Adrenal gland (tissue), 5 donors: Measurements from ENCODE around the gene ZDHHC18.

ENCODE experiments used
- CTCF ChIP-seq, 6 experiments: fragments of 450-650 bp in 4 of 6; fragments of 200-600 bp in 2 of 6; sonication (generic) in 1 of 6; IDR thresholded peaks; 1 replicate in 5 of 6; 2 replicates in 1 of 6; pipeline versions ENCODE4 v1.5.1 to v1.8.0; 2016 to 2021; ENCODE audit warnings: antibody characterized with exemption in 6 of 6, mild to moderate bottlenecking in 2 of 6, moderate library complexity in 1 of 6
- POLR2A ChIP-seq, 2 donors: fragments of 450-650 bp; IDR thresholded peaks; one replicate each; pipeline ENCODE4 v1.6.1; 2017; ENCODE audit warnings: antibody characterized with exemption in 2 of 2, mild to moderate bottlenecking in 2 of 2, moderate library complexity in 1 of 2
- donor health status: DM: no; HTN: no; CAD: no.

GRCh38 chr1:26861889-26862378 lies 35.4 kb downstream of the ZDHHC18 start:
- TF ChIP-seq POLR2A (IDR thresholded peaks at IDR 0.05) (no peak), CTCF (IDR thresholded peaks at IDR 0.05) (no peak)
